SK-N-MC (cell line): ENCODE results near the gene ARMC9.

ENCODE experiments used
- EZH2 ChIP-seq: fragments of 200-600 bp; sonication (generic); IDR thresholded peaks from one replicate; pipeline ENCODE4 v1.6.1; 2017; ENCODE audit warnings: antibody characterized with exemption
- FOXP2 ChIP-seq: optimal IDR thresholded peaks from 2 replicates; pipeline ENCODE3; 2011; ENCODE audit warnings: mild to moderate bottlenecking, moderate library complexity; ENCODE audit not compliant: insufficient read depth; ENCODE audit errors: extremely low read length, control extremely low read depth
- POLR2AphosphoS5 ChIP-seq: IDR thresholded peaks from 2 replicates; pipeline ENCODE4 v1.6.1; 2012; ENCODE audit warnings: mild to moderate bottlenecking, low read depth, low read length, borderline replicate concordance

DNA sequence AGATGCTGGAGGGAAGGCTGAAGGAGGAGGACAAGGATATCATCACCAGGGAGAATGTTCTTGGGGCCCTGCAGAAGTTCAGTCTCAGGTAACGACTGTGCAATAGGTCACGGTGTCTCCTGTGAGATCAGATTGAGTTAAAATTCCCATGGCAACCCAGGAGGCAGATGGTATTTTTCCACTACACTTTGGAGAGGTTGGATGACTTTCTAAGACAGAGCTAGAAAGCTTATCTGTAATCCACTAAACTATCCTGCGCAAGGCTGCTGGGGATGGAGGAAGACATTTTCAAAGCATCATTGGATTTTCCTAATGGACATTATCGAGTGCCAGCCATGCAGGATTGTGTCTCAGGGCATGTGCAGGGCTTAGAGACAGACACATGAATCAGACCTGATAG is 74.6 kb downstream of the ARMC9 start:
- TF ChIP-seq EZH2 (no peak), POLR2AphosphoS5 (no peak), FOXP2 (no peak)
